ENCODE measurements around the gene ZBTB46. TPM values are rescaled to one million over a fixed set of nuclear protein-coding genes. Genes with fewer than 3 reads are reported as not detected.
A peak's percentile ranks its signal among the peaks of the same experiment; 100 is the strongest.

The ZBTB46 gene
- total RNA-seq, 4 donors from 2014 or later: 11.1 to 65.3 (median 17.8) TPM

DNA sequence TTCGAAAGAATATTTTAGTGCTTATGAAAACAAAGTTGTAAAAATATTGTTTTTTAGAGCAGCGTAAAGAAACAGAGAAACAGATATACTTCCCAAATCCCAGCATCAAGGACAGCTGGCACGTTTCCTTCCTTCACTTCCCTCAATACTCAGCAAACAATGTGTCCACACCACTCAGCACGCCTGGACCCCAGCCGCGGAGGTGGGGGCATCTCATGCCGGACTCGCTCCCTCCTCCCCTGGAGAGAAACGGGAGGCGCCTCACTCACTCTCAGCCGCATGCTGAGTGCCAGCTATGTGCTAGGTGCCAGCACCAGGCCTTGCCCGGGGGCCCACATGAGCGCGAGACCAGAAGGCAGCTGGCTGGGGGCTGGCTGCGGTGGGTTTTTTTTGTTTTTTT lies 56.8 kb downstream of the ZBTB46 start:
- ATAC-seq (ENCODE audit: low FRiP score): no peak

GRCh38 chr20:63773571-63774241 lies 57.4 kb downstream of the ZBTB46 start:
- no peak for DNase-seq (ENCODE audit: low spot score)
- TF ChIP-seq, protein P1, sequence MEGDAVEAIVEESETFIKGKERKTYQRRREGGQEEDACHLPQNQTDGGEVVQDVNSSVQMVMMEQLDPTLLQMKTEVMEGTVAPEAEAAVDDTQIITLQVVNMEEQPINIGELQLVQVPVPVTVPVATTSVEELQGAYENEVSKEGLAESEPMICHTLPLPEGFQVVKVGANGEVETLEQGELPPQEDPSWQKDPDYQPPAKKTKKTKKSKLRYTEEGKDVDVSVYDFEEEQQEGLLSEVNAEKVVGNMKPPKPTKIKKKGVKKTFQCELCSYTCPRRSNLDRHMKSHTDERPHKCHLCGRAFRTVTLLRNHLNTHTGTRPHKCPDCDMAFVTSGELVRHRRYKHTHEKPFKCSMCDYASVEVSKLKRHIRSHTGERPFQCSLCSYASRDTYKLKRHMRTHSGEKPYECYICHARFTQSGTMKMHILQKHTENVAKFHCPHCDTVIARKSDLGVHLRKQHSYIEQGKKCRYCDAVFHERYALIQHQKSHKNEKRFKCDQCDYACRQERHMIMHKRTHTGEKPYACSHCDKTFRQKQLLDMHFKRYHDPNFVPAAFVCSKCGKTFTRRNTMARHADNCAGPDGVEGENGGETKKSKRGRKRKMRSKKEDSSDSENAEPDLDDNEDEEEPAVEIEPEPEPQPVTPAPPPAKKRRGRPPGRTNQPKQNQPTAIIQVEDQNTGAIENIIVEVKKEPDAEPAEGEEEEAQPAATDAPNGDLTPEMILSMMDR (IDR thresholded peaks at IDR 0.05): no peak
- no peak for ATAC-seq (ENCODE audit: low FRiP score)

More for the DNA sequence above, 56.8 kb downstream of the ZBTB46 start:
- TF ChIP-seq, protein P1 (IDR thresholded peaks at IDR 0.05): no peak
- DNase-seq (ENCODE audit: low spot score): no peak

DNA sequence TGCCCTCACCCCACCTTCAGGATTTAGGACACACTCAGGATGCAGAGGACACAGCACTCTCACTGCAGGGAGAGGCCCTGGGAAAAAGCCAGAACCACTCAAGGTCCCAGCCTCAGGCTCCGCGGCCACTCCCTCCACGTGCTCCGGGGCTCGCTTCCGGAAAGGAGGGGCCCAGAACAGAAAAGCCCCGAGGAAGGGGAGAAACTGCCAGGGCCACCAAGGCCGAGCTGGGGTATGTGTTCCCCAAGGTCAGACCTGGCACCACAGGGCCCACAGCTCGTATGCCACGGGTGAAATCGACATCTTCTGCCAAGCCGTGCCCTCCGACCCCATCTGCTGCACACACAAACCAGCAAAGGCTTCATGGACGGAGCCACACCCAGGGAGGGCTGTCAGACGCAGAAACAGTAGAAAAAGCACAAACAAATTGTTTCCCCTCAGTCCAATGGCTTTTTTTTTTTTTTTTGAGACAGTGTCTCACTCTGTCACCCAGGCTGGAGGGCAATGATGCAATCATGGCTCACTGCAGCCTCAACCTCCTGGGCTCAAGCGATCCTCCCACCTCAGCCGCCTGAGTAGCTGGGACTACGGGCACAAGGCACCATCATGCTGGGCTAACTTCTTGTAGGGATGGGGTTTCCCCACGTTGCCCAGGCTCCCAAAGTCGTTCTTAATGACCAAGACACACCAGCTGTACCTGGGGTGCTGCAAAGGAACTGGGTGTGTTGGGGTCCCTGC lies 58.1 kb downstream of the ZBTB46 start:
- no peak for ATAC-seq (ENCODE audit: low FRiP score)
- no peak for DNase-seq (ENCODE audit: low spot score)
- TF ChIP-seq, protein P1 (IDR thresholded peaks at IDR 0.05): no peak

DNA sequence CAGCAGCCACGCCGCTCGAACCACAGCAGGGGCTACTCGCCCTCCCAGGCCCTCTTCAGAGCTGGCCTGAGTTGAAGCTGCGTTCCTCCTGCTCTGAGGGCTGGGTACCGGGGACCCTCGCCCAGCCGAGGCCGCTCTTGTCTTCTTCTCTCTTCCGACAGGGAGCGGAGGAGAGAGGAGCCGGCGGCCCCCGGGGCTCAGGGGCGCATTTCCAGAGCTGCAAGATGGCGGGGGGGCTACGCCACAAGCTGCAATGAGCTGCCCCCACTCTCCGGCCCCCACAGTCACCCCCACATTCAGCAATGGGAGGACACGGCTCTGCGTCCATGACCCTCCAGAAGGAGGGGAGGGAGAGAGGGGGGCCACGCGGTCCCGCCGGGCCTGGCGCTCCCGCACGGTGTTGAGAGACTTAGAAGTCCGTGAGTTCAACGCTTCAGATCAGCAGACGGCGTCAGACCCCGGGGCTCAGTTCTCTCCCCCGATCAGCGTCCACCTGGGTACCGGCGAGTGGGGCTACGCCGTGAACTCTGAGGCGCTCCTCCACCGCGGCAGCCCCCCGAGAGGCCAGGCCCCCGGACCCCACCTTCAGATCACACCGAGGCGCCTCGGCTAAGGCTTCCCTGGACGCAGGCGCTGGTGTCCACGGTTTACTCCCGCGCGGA lies 59.9 kb downstream of the ZBTB46 start:
- no peak for DNase-seq (ENCODE audit: low spot score)
- TF ChIP-seq, protein P1 (IDR thresholded peaks at IDR 0.05): no peak
- ATAC-seq (ENCODE audit: low FRiP score): peak; percentile 27

GRCh38 chr20:63769891-63770474 lies 61.1 kb downstream of the ZBTB46 start:
- TF ChIP-seq, protein P1 (IDR thresholded peaks at IDR 0.05): no peak
- ATAC-seq (ENCODE audit: low FRiP score) (no peak), DNase-seq (ENCODE audit: low spot score) (no peak)

DNA sequence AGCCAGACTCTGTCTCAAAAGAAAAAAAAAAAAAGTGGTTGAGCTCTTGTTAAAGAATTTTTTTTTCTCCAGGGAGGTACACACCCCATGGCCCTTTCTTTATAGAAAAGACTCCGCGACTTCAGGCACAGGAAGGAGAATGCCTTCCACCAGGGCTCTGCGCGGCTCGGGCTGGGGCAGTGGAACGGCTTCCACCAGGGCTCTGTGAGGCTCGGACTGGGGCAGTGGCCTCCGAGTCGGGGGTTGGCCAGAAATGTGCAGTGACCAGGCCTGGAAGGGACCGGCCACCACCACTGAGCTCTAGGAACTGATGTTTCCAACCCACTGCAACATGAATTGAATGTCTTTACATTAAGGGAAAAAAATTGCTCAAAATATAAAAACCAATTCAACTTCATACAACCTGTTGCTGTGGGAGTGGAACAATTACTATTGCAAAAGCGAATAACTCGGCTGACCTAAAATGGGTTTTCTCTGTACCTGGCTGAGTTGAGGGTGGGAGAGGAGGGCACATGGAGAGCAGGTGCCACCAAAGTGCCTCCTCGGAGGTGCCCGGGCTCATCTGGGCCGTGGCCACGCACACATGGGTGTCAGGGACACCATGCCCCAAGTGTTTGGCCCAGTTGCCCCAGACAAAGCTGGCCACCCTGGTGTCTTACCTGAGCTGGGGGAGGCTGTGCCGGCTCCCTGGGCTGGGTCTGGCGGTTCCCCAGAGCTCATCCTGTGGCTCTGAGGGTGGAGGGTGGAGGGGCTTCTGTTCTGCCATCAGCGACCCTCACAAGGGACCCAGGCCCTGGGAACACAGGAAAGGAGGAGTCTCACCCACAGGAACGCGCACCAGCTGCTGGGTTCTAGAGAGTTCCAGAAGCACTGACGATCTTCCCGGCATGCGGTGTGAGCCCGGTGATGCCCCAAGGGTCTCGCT lies 62.2 kb downstream of the ZBTB46 start:
- TF ChIP-seq, protein P1 (IDR thresholded peaks at IDR 0.05): no peak
- DNase-seq (ENCODE audit: low spot score): no peak
- no peak for ATAC-seq (ENCODE audit: low FRiP score)
